Brain microvascular endothelial cell (primary cell): Measurements from ENCODE around the gene ATR.
A peak's percentile ranks its signal among the peaks of the same experiment; 100 is the strongest.

ENCODE experiments used
- DNase-seq: peaks from one replicate; pipeline ENCODE4 v3.0.0-alpha.2; 2020
- H3K27ac ChIP-seq: fragments of 250-450 bp; sonication (Bioruptor Pico); 2 replicates; pipeline ENCODE4 v1.5.1; 2020; ENCODE audit warnings: mild to moderate bottlenecking, moderate library complexity
- H3K27me3 ChIP-seq: fragments of 250-450 bp; sonication (Bioruptor Pico); replicated peaks from 2 replicates; pipeline ENCODE4 v1.5.1; 2020; ENCODE audit warnings: mild to moderate bottlenecking
- H3K36me3 ChIP-seq: fragments of 250-450 bp; sonication (Bioruptor Pico); replicated peaks from 2 replicates; pipeline ENCODE4 v1.5.1; 2020; ENCODE audit warnings: mild to moderate bottlenecking
- H3K4me3 ChIP-seq: 2 replicates; pipeline ENCODE4 v1.5.1; 2011; ENCODE audit warnings: low read depth, mild to moderate bottlenecking, control low read depth, low read length, moderate library complexity
- CTCF ChIP-seq: IDR thresholded peaks from 2 replicates; pipeline ENCODE4 v1.5.1; 2011; ENCODE audit warnings: low read depth, mild to moderate bottlenecking, moderate library complexity, low read length, control low read depth, inconsistent platforms; ENCODE audit errors: missing control alignments
- in situ Hi-C: cut with HindIII; loops from 2 replicates; pipeline ENCODE4 v1.10.0; 2017; ENCODE audit warnings: low sequenced_read_pairs, low pct_ligation_motif_present

ATR gene

DNA sequence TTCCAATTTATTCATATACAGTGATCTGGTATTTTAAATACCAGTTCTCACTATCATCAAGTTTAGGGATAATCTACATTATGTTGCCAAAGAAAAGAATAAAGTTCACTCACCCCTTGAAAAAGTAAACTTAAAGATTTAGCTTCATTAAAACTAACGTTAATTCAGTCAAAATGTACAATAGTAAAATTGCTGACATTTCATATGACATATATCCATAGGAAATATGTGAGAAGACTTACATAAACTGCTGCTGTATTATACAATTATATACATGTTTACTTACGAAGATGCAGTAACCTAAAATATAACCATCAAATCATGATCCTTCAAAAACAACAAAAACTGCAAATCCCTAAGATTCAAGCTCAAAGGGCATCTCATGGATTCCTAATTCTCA lies 44.0 kb downstream of the ATR start:
- in situ Hi-C loops = no loop called here
- H3K27ac ChIP-seq = no peak overlapping the region
- H3K36me3 ChIP-seq = peaks cover 22% of the 10 kb centered on the region
- no peak for TF ChIP-seq CTCF
- no peaks in the 10 kb centered on the region for H3K27me3 ChIP-seq
- DNase-seq = no peak
- H3K4me3 ChIP-seq = no peak overlapping the region

DNA sequence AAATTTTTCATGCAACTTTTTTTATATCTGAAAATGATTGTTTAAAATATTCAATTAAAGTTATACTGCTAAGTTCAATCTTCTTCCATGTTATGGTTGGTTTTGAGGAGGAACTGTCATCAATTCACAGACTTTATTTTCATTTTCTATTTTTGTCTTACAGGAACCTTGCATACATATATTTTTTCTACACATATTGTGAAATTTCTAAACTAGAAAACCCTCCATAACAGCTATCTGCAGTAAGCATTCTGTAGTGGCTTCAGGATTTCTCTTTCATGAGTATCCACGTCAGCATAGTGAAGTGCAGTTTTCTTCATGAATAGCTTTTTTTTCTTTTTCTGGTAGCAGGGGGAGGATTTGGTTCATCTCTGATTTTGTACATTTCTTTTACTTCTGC lies 48.2 kb downstream of the ATR start:
- Histone ChIP-seq H3K27me3 (no peaks in the 10 kb centered on the region), H3K27ac (no peak overlapping the region), H3K4me3 (no peak overlapping the region), H3K36me3 (peaks cover 20% of the 10 kb centered on the region)
- in situ Hi-C loops = no loop called here
- no peak for TF ChIP-seq CTCF
- DNase-seq = no peak

DNA sequence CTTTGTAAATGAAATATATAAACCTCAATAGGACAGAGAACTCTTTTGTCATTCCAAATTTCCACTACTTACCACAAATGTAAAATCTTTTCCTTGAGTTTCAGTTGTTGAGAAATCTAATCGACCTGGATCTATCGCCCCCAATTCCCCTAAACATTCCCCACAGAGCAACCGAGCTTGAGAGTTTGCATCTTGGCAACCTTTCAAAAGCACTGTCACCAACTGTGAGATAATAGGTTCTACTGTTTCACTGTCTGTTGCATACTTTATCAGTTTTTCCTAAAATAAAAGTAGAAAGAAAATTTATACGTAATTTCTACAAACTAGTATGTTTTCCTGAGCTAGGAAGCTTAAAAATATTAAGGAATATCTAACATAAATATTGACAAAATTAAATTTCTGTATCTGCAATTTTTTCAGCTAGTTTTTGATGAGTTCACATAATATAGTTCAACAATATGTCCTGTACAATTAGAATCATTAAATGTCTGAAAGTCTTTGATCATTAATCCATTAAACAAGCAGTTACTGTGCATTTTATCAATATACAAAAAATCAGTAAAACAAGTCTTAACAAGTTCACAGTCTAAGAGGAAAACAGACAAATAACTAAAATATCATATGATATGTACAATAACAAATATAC lies 54.5 kb downstream of the ATR start:
- DNase-seq = peak; percentile 48
- in situ Hi-C loops = no loop called here
- peaks cover 3% of the 10 kb centered on the region for H3K36me3 ChIP-seq

DNA sequence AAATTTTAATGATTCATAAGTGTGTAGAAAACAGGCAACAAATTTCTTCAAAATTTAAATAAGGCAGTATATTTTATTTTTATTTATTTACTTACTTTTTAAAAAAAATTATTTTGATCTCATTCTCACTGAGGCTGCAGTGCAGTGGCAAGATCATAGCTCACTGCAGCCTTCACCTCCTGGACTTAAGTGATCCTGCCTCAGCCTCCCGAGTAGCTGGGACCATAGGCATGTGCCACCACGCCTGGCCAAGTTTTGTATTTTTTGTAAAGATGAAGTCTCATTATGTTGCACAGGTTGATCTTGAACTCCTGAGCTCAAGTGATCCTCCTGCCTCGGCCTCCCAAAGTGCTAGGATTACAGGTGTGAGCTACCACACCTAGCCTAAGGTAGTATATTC lies 69.5 kb downstream of the ATR start:
- H3K4me3 ChIP-seq = no peak overlapping the region
- H3K27ac ChIP-seq = no peak overlapping the region
- in situ Hi-C loops = no loop called here
- peaks cover 7% of the 10 kb centered on the region for H3K36me3 ChIP-seq
- no peaks in the 10 kb centered on the region for H3K27me3 ChIP-seq
- no peak for DNase-seq
- no peak for TF ChIP-seq CTCF

More for the DNA sequence above, 54.5 kb downstream of the ATR start:
- no peaks in the 10 kb centered on the region for H3K27me3 ChIP-seq
- no peak overlapping the region for H3K4me3 ChIP-seq
- H3K27ac ChIP-seq = no peak overlapping the region
- no peak for TF ChIP-seq CTCF

- Histone ChIP-seq H3K27ac (no peak overlapping the region), H3K4me3 (no peak overlapping the region), H3K27me3 (no peaks in the 10 kb centered on the region), H3K36me3 (peaks cover 3% of the 10 kb centered on the region)
- DNase-seq = no peak
- in situ Hi-C loops = no loop called here
- no peak for TF ChIP-seq CTCF
These were observed 71.3 kb downstream of the ATR start for GRCh38 chr3:142507241-142507640.
